ENCODE data around the gene HYOU1.
"Not testable (repeated sequence)": the region's sequence is repeated elsewhere in the genome, so short reads cannot be mapped to it uniquely, and the experiment has no call there.

The HYOU1 gene

GRCh38 chr11:119027561-119028345, 29.3 kb downstream of the HYOU1 start:
- DNase-seq (ENCODE audit: low spot score in 2 of 2) (no peak), ATAC-seq (ENCODE audit: low read depth) (no peak)
- Mint-ChIP-seq H3K27me3 (no peaks in the 10 kb centered on the region), H3K9me3 (no peaks in the 10 kb centered on the region), H3K36me3 (peaks cover 21% of the 10 kb centered on the region), H3K4me1 (peaks cover 20% of the 10 kb centered on the region), H3K4me3 (no peak overlapping the region), H3K27ac (no peak overlapping the region)

GRCh38 chr11:119026970-119027369, 30.0 kb downstream of the HYOU1 start:
- no peak for ATAC-seq (ENCODE audit: low read depth)
- no peak overlapping the region for H3K27ac Mint-ChIP-seq

GRCh38 chr11:119025978-119026766, 30.8 kb downstream of the HYOU1 start:
- H3K4me1 Mint-ChIP-seq, result peaks cover 20% of the 10 kb centered on the region
- H3K36me3 Mint-ChIP-seq, result peaks cover 23% of the 10 kb centered on the region
- H3K27ac Mint-ChIP-seq, result peak overlapping the region; percentile 60
- no peaks in the 10 kb centered on the region for H3K27me3 Mint-ChIP-seq
- no peak for DNase-seq (ENCODE audit: low spot score in 2 of 2)
- H3K4me3 Mint-ChIP-seq, result no peak overlapping the region
- ATAC-seq (ENCODE audit: low read depth), result no peak
- no peaks in the 10 kb centered on the region for H3K9me3 Mint-ChIP-seq

More at GRCh38 chr11:119026970-119027369, 30.0 kb downstream of the HYOU1 start:
- no peak for DNase-seq (ENCODE audit: low spot score in 2 of 2)
- Mint-ChIP-seq H3K4me1 (peaks cover 20% of the 10 kb centered on the region), H3K4me3 (no peak overlapping the region), H3K36me3 (peaks cover 21% of the 10 kb centered on the region), H3K27me3 (no peaks in the 10 kb centered on the region), H3K9me3 (no peaks in the 10 kb centered on the region)

GRCh38 chr11:119025541-119025940, 31.5 kb downstream of the HYOU1 start:
- H3K36me3 Mint-ChIP-seq, result peaks cover 23% of the 10 kb centered on the region
- no peaks in the 10 kb centered on the region for H3K27me3 Mint-ChIP-seq
- H3K4me1 Mint-ChIP-seq, result peaks cover 20% of the 10 kb centered on the region
- H3K9me3 Mint-ChIP-seq, result no peaks in the 10 kb centered on the region
- H3K27ac Mint-ChIP-seq, result peak overlapping the region; percentile 60
- H3K4me3 Mint-ChIP-seq, result no peak overlapping the region
- ATAC-seq (ENCODE audit: low read depth) (no peak), DNase-seq (ENCODE audit: low spot score in 2 of 2) (no peak)

- Mint-ChIP-seq H3K27ac (peak overlapping the region; percentile 60), H3K4me3 (no peak overlapping the region), H3K36me3 (peaks cover 24% of the 10 kb centered on the region), H3K4me1 (peaks cover 21% of the 10 kb centered on the region), H3K27me3 (no peaks in the 10 kb centered on the region), H3K9me3 (no peaks in the 10 kb centered on the region)
- DNase-seq (ENCODE audit: low spot score in 2 of 2) (no peak), ATAC-seq (ENCODE audit: low read depth) (no peak)
Measured at GRCh38 chr11:119025099-119025473, 31.9 kb downstream of the HYOU1 start.

GRCh38 chr11:119024430-119025098, 32.4 kb downstream of the HYOU1 start:
- H3K9me3 Mint-ChIP-seq, result no peaks in the 10 kb centered on the region
- peaks cover 25% of the 10 kb centered on the region for H3K36me3 Mint-ChIP-seq
- peak overlapping the region; percentile 60 for H3K27ac Mint-ChIP-seq
- no peak overlapping the region for H3K4me3 Mint-ChIP-seq
- no peak for DNase-seq (ENCODE audit: low spot score in 2 of 2)
- H3K4me1 Mint-ChIP-seq, result peaks cover 19% of the 10 kb centered on the region
- no peaks in the 10 kb centered on the region for H3K27me3 Mint-ChIP-seq
- no peak for ATAC-seq (ENCODE audit: low read depth)

GRCh38 chr11:119023741-119024140, 33.3 kb downstream of the HYOU1 start:
- H3K27me3 Mint-ChIP-seq, result no peaks in the 10 kb centered on the region
- DNase-seq (ENCODE audit: low spot score in 2 of 2) (no peak), ATAC-seq (ENCODE audit: low read depth) (no peak)
- peaks cover 10% of the 10 kb centered on the region for H3K4me1 Mint-ChIP-seq
- H3K9me3 Mint-ChIP-seq, result no peaks in the 10 kb centered on the region
- H3K27ac Mint-ChIP-seq, result peak overlapping the region; percentile 3
- H3K4me3 Mint-ChIP-seq, result no peak overlapping the region
- peaks cover 22% of the 10 kb centered on the region for H3K36me3 Mint-ChIP-seq

- DNase-seq (ENCODE audit: low spot score in 2 of 2), result no peak
- Mint-ChIP-seq H3K27ac (no peak overlapping the region), H3K36me3 (peaks cover 23% of the 10 kb centered on the region), H3K4me3 (no peak overlapping the region), H3K4me1 (peaks cover 7% of the 10 kb centered on the region), H3K27me3 (no peaks in the 10 kb centered on the region), H3K9me3 (no peaks in the 10 kb centered on the region)
- no peak for ATAC-seq (ENCODE audit: low read depth)
Measured at GRCh38 chr11:119021631-119022030, 35.4 kb downstream of the HYOU1 start.

- DNase-seq (ENCODE audit: low spot score in 2 of 2) (no peak), ATAC-seq (ENCODE audit: low read depth) (no peak)
- H3K4me1 Mint-ChIP-seq, result peaks cover 13% of the 10 kb centered on the region
- no peaks in the 10 kb centered on the region for H3K9me3 Mint-ChIP-seq
- peaks cover 25% of the 10 kb centered on the region for H3K36me3 Mint-ChIP-seq
- no peaks in the 10 kb centered on the region for H3K27me3 Mint-ChIP-seq
- H3K27ac Mint-ChIP-seq, result peak overlapping the region; percentile 100
- H3K4me3 Mint-ChIP-seq, result peak overlapping the region; percentile 99
Measured at GRCh38 chr11:119019996-119020395, 37.0 kb downstream of the HYOU1 start.

GRCh38 chr11:119018074-119018938, 38.7 kb downstream of the HYOU1 start, which contains the start of the genes RPS25 and TRAPPC4:
TSS of gene RPS25 (minus strand) at chr11:119018343. CDS start at chr11:119018284, 59 bp downstream.
TSS of gene TRAPPC4 (plus strand) at chr11:119018766. CDS start at chr11:119018796, 30 bp downstream.
- ATAC-seq (ENCODE audit: low read depth) (peak; percentile 85), DNase-seq (ENCODE audit: low spot score in 2 of 2) (peak; percentile 93 to 94)
- Mint-ChIP-seq H3K27me3 (no peaks in the 10 kb centered on the region), H3K27ac (peak within 1 kb of the TSS; percentile 100), H3K9me3 (no peaks in the 10 kb centered on the region), H3K36me3 (peaks cover 25% of the 10 kb centered on the region), H3K4me1 (peaks cover 10% of the 10 kb centered on the region), H3K4me3 (peak within 1 kb of the TSS; percentile 99)

GRCh38 chr11:119017377-119017776, 39.6 kb downstream of the HYOU1 start:
- peaks cover 29% of the 10 kb centered on the region for H3K36me3 Mint-ChIP-seq
- peaks cover 12% of the 10 kb centered on the region for H3K4me1 Mint-ChIP-seq
- peak overlapping the region; percentile 100 for H3K27ac Mint-ChIP-seq

GRCh38 chr11:119016216-119017009, 40.6 kb downstream of the HYOU1 start:
- Mint-ChIP-seq H3K36me3 (peaks cover 30% of the 10 kb centered on the region), H3K9me3 (no peaks in the 10 kb centered on the region), H3K27me3 (no peaks in the 10 kb centered on the region), H3K4me1 (peaks cover 14% of the 10 kb centered on the region), H3K4me3 (no peak overlapping the region), H3K27ac (peak overlapping the region; percentile 100)
- ATAC-seq (ENCODE audit: low read depth), result no peak
- no peak for DNase-seq (ENCODE audit: low spot score in 2 of 2)

More at GRCh38 chr11:119017377-119017776, 39.6 kb downstream of the HYOU1 start:
- H3K4me3 Mint-ChIP-seq, result peak overlapping the region; percentile 99
- H3K9me3 Mint-ChIP-seq; H3K27me3 Mint-ChIP-seq; DNase-seq (ENCODE audit: low spot score in 2 of 2); ATAC-seq (ENCODE audit: low read depth): not testable (repeated sequence)

Data from memory B cell (primary cell).